HEK293T (cell line): ENCODE data around the gene NRDC.

ENCODE experiments used
- ARNT ChIP-seq: fragments of 450-650 bp; IDR thresholded peaks from 2 replicates; pipeline ENCODE4 v1.6.1; 2017; ENCODE audit warnings: mild to moderate bottlenecking
- BHLHE40 ChIP-seq: fragments of 450-650 bp; IDR thresholded peaks from 2 replicates; pipeline ENCODE4 v1.6.1; 2016; ENCODE audit warnings: mild to moderate bottlenecking, moderate library complexity, borderline replicate concordance
- FOXA1 ChIP-seq: fragments of 450-650 bp; IDR thresholded peaks from 2 replicates; pipeline ENCODE4 v1.6.1; 2016; ENCODE audit warnings: mild to moderate bottlenecking
- SP1 ChIP-seq: fragments of 450-650 bp; IDR thresholded peaks from 2 replicates; pipeline ENCODE4 v1.6.1; 2017
- TARDBP ChIP-seq: fragments of 450-650 bp; IDR thresholded peaks from 2 replicates; pipeline ENCODE4 v1.6.1; 2016

DNA sequence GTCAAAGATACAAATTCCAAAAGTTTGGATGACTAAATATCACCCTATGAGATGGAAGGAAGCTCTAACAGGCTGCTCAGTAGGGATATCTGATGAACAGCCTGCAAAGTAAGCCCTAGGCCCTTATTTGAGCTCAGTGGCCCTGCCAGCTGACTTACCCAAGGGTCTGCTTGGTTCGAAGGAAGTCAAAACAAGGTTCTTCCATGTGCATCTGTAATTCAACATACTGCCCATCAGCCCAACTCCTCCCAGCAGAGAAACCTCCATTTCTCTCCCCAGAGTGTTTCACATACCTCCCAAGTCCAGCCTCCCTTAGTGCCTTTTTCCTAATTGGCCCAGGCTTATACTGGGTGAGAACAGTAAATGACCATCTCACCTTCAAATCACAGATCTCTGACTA, 86.6 kb downstream of the NRDC start:
- TF ChIP-seq BHLHE40 (no peak), ARNT (no peak), FOXA1 (no peak), SP1 (no peak), TARDBP (no peak)
